Myocyte (in vitro differentiated cells): ENCODE data around the gene PKDCC. TPM values are rescaled to one million over a fixed set of nuclear protein-coding genes. Genes with fewer than 3 reads are reported as not detected.
"Not testable (repeated sequence)": the region's sequence is repeated elsewhere in the genome, so short reads cannot be mapped to it uniquely, and the experiment has no call there.

Source experiments
- DNase-seq: peaks from one replicate; pipeline ENCODE4 v3.0.0-alpha.2; 2012; ENCODE audit warnings: low read depth
- total RNA-seq: library from RNA; depleted of rRNA; stranded (reverse); fragments of >200 nt; gene quantifications from 2 replicates; pipeline ENCODE4 v1.2.3, GENCODE V29; 2014

PKDCC gene
- total RNA-seq, 1 donor from 2014 or later = 45.0 TPM

GRCh38 chr2:42063431-42064171, 15.8 kb downstream of the PKDCC start:
- DNase-seq = no peak

GRCh38 chr2:42064417-42064942, 16.7 kb downstream of the PKDCC start:
- no peak for DNase-seq

GRCh38 chr2:42065753-42066152, 17.9 kb downstream of the PKDCC start:
- DNase-seq = not testable (repeated sequence)

- DNase-seq = not testable (repeated sequence)
Observed at GRCh38 chr2:42067001-42067400, 19.2 kb downstream of the PKDCC start.

- DNase-seq = no peak
Observed at GRCh38 chr2:42067521-42067920, 19.7 kb downstream of the PKDCC start.

- no peak for DNase-seq
Observed at GRCh38 chr2:42068571-42069178, 20.9 kb downstream of the PKDCC start.

GRCh38 chr2:42069568-42069967, 21.7 kb downstream of the PKDCC start:
- no peak for DNase-seq

- DNase-seq = no peak
Observed at GRCh38 chr2:42071791-42072190, 24.0 kb downstream of the PKDCC start.

- DNase-seq = peak; percentile 98
Observed at GRCh38 chr2:42072349-42073118, 24.7 kb downstream of the PKDCC start.

GRCh38 chr2:42073739-42074503, 26.1 kb downstream of the PKDCC start:
- no peak for DNase-seq

GRCh38 chr2:42074661-42075060, 26.8 kb downstream of the PKDCC start:
- no peak for DNase-seq

- DNase-seq = no peak
Observed at GRCh38 chr2:42076357-42077225, 28.8 kb downstream of the PKDCC start.

- no peak for DNase-seq
Observed at GRCh38 chr2:42077343-42077742, 29.5 kb downstream of the PKDCC start.

- no peak for DNase-seq
Observed at GRCh38 chr2:42079737-42080287, 32.0 kb downstream of the PKDCC start.

- DNase-seq = not testable (repeated sequence)
Observed at GRCh38 chr2:42081151-42081550, 33.3 kb downstream of the PKDCC start.

GRCh38 chr2:42082016-42082415, 34.2 kb downstream of the PKDCC start:
- DNase-seq = no peak

- peak; percentile 68 for DNase-seq
Observed at GRCh38 chr2:42084231-42084671, 36.4 kb downstream of the PKDCC start.

- not testable (repeated sequence) for DNase-seq
Observed at GRCh38 chr2:42085070-42085469, 37.2 kb downstream of the PKDCC start.

GRCh38 chr2:42085706-42086487, 38.1 kb downstream of the PKDCC start:
- DNase-seq = no peak
